ENCODE results near the gene TNFSF8.

DNA sequence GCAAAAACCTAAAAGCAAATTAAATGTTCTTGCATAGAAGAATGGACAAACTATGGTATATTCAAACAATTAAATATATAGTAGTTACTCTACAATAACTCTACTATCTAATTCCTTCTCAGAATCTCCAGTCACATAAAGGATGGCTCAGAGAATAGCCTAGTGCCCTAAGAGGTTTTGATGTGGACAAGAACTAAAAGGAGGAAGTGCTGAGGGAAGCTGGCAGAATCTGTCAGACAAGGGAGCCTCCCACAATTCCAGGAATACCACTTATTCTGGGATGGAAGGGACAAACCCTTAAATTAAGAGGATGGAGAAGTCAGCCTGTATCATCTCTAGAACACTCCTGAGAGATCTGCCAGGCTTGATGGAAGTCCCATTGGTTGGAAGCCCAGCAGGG is 30.4 kb downstream of the TNFSF8 start:
- TF ChIP-seq CTCF (IDR thresholded peaks at IDR 0.05) = no peak
- TF ChIP-seq REST (IDR thresholded peaks at IDR 0.05; ENCODE audit: insufficient read depth in 1 of 2, low read depth in 2 of 2, low read length in 1 of 2) = no peak
- no peak for TF ChIP-seq SIN3A (IDR thresholded peaks at IDR 0.05; ENCODE audit: borderline replicate concordance, insufficient read depth, low read depth, low read length)
- no peak for TF ChIP-seq POLR2AphosphoS5 (IDR thresholded peaks at IDR 0.05; ENCODE audit: low read depth, low read length)

All from Panc1 (cell line).